HCT116 (cell line): ENCODE measurements around the gene CFAP74. TPM values are rescaled to one million over a fixed set of nuclear protein-coding genes. Genes with fewer than 3 reads are reported as not detected.

Experiments
- ATAC-seq: fragments of 200-7000 bp; cut with Tn5 transposase; 2 replicates; pipeline ENCODE4 v1.9.1; 2020; ENCODE audit warnings: mild to moderate bottlenecking, moderate library complexity
- BruUV-seq: library from RNA; stranded (reverse); fragments of 400-500 nt; replicated peaks from 2 replicates; lab custom pipeline; 2021; lab: Mats Ljungman, UMichigan
- CTCF ChIA-PET: fragments of 300-600 bp; sonication (Branson Sonifier 250); formaldehyde crosslinking; loops from one replicate; lab custom pipeline; 2021; ENCODE audit warnings: antibody characterized with exemption; lab: Charles Lee
- POLR2A ChIA-PET: fragments of 300-600, 350-600 bp; sonication (Branson Sonifier 250); formaldehyde crosslinking; loops from one replicate; lab custom pipeline; 2021; ENCODE audit warnings: antibody characterized with exemption; lab: Charles Lee
- RAD21 ChIA-PET, 2 experiments: fragments of 300-600 bp; sonication (Branson Sonifier 250); formaldehyde crosslinking; loops; one replicate each; lab custom pipeline; 2023; ENCODE audit warnings: low total read pairs in 2 of 2; ENCODE audit not compliant: uncharacterized antibody in 2 of 2, unreplicated experiment in 2 of 2, low non-redundant PET in 1 of 2; lab: Charles Lee
- DNase-seq: peaks from one replicate; pipeline ENCODE4 v3.0.0-alpha.2; 2010; ENCODE audit warnings: low read depth, low spot score
- H2AFZ ChIP-seq: fragments of 200-600 bp; shearing (Covaris generic), sonication (generic); 2 replicates; pipeline ENCODE4 v1.6.1; 2017; ENCODE audit warnings: low read depth, mixed run types, mixed read lengths, antibody characterized with exemption, low read length; ENCODE audit not compliant: poor library complexity, severe bottlenecking
- H3K27ac ChIP-seq: 2 replicates; pipeline ENCODE4 v1.5.1; 2012; ENCODE audit warnings: low read depth, low read length
- H3K27me3 ChIP-seq: fragments of 200-600 bp; sonication (generic); 2 replicates; pipeline ENCODE4 v1.6.1; 2016; ENCODE audit warnings: mixed run types, low read length, mixed read lengths; ENCODE audit not compliant: insufficient read depth
- H3K36me3 ChIP-seq, 2 experiments: fragments of 200-500 bp in 1 of 2; fragments of 200-600 bp in 1 of 2; sonication (Bioruptor generic) in 1 of 2; sonication (generic) in 1 of 2; 2 replicates each; pipeline versions ENCODE4 v1.5.1 to v1.6.1; 2014 to 2016; ENCODE audit warnings: low read length in 2 of 2, inconsistent platforms in 1 of 2, mixed read lengths in 1 of 2, mixed run types in 1 of 2; ENCODE audit not compliant: insufficient read depth in 2 of 2, control insufficient read depth in 1 of 2
- H3K4me1 ChIP-seq, 2 experiments: fragments of 200-600 bp in 1 of 2; sonication (generic) in 1 of 2; 2 replicates each; pipeline versions ENCODE4 v1.5.1 to v1.6.1; 2012 to 2017; ENCODE audit warnings: low read length in 2 of 2, inconsistent platforms in 1 of 2, mild to moderate bottlenecking in 1 of 2, mixed read lengths in 1 of 2, mixed run types in 1 of 2, moderate library complexity in 1 of 2; ENCODE audit not compliant: insufficient read depth in 2 of 2, control insufficient read depth in 1 of 2
- H3K4me2 ChIP-seq: fragments of 200-600 bp; sonication (generic); 2 replicates; pipeline ENCODE4 v1.6.1; 2017; ENCODE audit warnings: mixed run types, low read length, mixed read lengths
- H3K4me3 ChIP-seq, 2 experiments: fragments of 200-600 bp in 1 of 2; sonication (generic) in 1 of 2; replicated peaks in 1 of 2; 2 replicates each; pipeline ENCODE4 v1.5.1; 2011 to 2016; ENCODE audit warnings: low read length in 2 of 2, control low read depth in 1 of 2, low read depth in 1 of 2, mild to moderate bottlenecking in 1 of 2, mixed read lengths in 1 of 2, mixed run types in 1 of 2
- H3K79me2 ChIP-seq: fragments of 200-600 bp; sonication (generic); 2 replicates; pipeline ENCODE4 v1.6.1; 2017; ENCODE audit warnings: mild to moderate bottlenecking, mixed run types, low read length, moderate library complexity, mixed read lengths; ENCODE audit not compliant: insufficient read depth
- H3K9ac ChIP-seq: fragments of 200-600 bp; sonication (generic); 2 replicates; pipeline ENCODE4 v1.6.1; 2016; ENCODE audit warnings: low read length, mixed read lengths
- H3K9me2 ChIP-seq: fragments of 200-600 bp; sonication (generic), shearing (Covaris generic); 2 replicates; pipeline ENCODE4 v1.6.1; 2017; ENCODE audit warnings: mixed run types, mild to moderate bottlenecking, moderate library complexity; ENCODE audit not compliant: insufficient read depth
- H3K9me3 ChIP-seq, 2 experiments: fragments of 200-500 bp in 1 of 2; fragments of 200-600 bp in 1 of 2; sonication (Bioruptor generic) in 1 of 2; sonication (generic) in 1 of 2; 2 replicates each; pipeline ENCODE4 v1.6.1; 2014 to 2017; ENCODE audit warnings: low read length in 2 of 2, mixed read lengths in 2 of 2, inconsistent platforms in 1 of 2, low read depth in 1 of 2, mild to moderate bottlenecking in 1 of 2, mixed run types in 1 of 2, moderate library complexity in 1 of 2; ENCODE audit not compliant: control insufficient read depth in 1 of 2, insufficient read depth in 1 of 2
- H4K20me1 ChIP-seq: fragments of 200-600 bp; sonication (generic), shearing (Covaris generic); 2 replicates; pipeline ENCODE4 v1.6.1; 2017; ENCODE audit warnings: mixed run types, mild to moderate bottlenecking, moderate library complexity; ENCODE audit not compliant: insufficient read depth
- ATF3 ChIP-seq: IDR thresholded peaks from 2 replicates; pipeline ENCODE4 v1.6.1; 2012
- EGR1 ChIP-seq: IDR thresholded peaks from 2 replicates; pipeline ENCODE4 v1.6.1; 2012; ENCODE audit warnings: low read depth
- EZH2phosphoT487 ChIP-seq: fragments of 200-600 bp; IDR thresholded peaks from 2 replicates; pipeline ENCODE4 v1.6.1; 2018; ENCODE audit warnings: antibody characterized with exemption, borderline replicate concordance
- SIN3A ChIP-seq: IDR thresholded peaks from 2 replicates; pipeline ENCODE4 v1.6.1; 2012; ENCODE audit warnings: low read depth
- SP1 ChIP-seq: IDR thresholded peaks from 2 replicates; pipeline ENCODE4 v1.6.1; 2012; ENCODE audit warnings: low read depth
- TCF7L2 ChIP-seq: IDR thresholded peaks from 2 replicates; pipeline ENCODE4 v1.7.0; 2011; ENCODE audit warnings: borderline replicate concordance, inconsistent platforms; ENCODE audit not compliant: insufficient read depth, insufficient read length; ENCODE audit errors: extremely low read depth
- ZBTB33 ChIP-seq: IDR thresholded peaks from 2 replicates; pipeline ENCODE4 v1.6.1; 2011; ENCODE audit warnings: mild to moderate bottlenecking, low read length, moderate library complexity; ENCODE audit not compliant: insufficient replicate concordance; ENCODE audit errors: extremely low read depth
- intact Hi-C: fragments of 100-400 bp; cut with micrococcal nuclease; formaldehyde crosslinking; loops from 2 replicates; pipeline ENCODE4 v1.10.0; 2022
- total RNA-seq: library from RNA; stranded (reverse); gene quantifications from one replicate; pipeline ENCODE4 v1.2.1, GENCODE V29; 2021; ENCODE audit not compliant: unreplicated experiment

The CFAP74 gene
- total RNA-seq, 1 experiment from 2014 or later: 4.9 TPM

- BruUV-seq: no TSS peak
- intact Hi-C loops: no loop called here
Observed at GRCh38 chr1:1963570-1963969, 40.0 kb downstream of the CFAP74 start.

More at GRCh38 chr1:1963570-1963969, 40.0 kb downstream of the CFAP74 start:
- no peak overlapping the region for H3K27ac ChIP-seq
- H3K79me2 ChIP-seq: no peaks in the 10 kb centered on the region
- ChIA-PET CTCF (interaction anchor here (6.7 kb wide), 1 partner anchor 82 kb away, joined by 70 read pairs; no protein-coding TSS in a partner anchor), POLR2A (no interaction called here), RAD21 (no interaction called here)
- H3K9me3 ChIP-seq: no peaks in the 10 kb centered on the region
- H3K9me2 ChIP-seq: no peaks in the 10 kb centered on the region
- no peaks in the 10 kb centered on the region for H4K20me1 ChIP-seq
- H3K4me3 ChIP-seq: no peak overlapping the region
- TF ChIP-seq SP1 (no peak), SIN3A (no peak), ZBTB33 (no peak), ATF3 (no peak), EGR1 (no peak), TCF7L2 (no peak), EZH2phosphoT487 (no peak)
- no peaks in the 10 kb centered on the region for H3K27me3 ChIP-seq
- H3K4me1 ChIP-seq: peaks cover 12 to 39% of the 10 kb centered on the region in 2 experiments
- no peak for DNase-seq
- H3K9ac ChIP-seq: no peak overlapping the region
- H2AFZ ChIP-seq: no peak overlapping the region
- H3K4me2 ChIP-seq: no peak overlapping the region
- H3K36me3 ChIP-seq: no peaks in the 10 kb centered on the region
- no peak for ATAC-seq
